Measurements from ENCODE around the gene RAI14. TPM values are rescaled to one million over a fixed set of nuclear protein-coding genes. Genes with fewer than 3 reads are reported as not detected.
"Not testable (repeated sequence)": the region's sequence is repeated elsewhere in the genome, so short reads cannot be mapped to it uniquely, and the experiment has no call there.

Gene RAI14
- total and polyA plus RNA-seq, 4 donors: 19.4 to 214 (median 73.1) TPM

DNA sequence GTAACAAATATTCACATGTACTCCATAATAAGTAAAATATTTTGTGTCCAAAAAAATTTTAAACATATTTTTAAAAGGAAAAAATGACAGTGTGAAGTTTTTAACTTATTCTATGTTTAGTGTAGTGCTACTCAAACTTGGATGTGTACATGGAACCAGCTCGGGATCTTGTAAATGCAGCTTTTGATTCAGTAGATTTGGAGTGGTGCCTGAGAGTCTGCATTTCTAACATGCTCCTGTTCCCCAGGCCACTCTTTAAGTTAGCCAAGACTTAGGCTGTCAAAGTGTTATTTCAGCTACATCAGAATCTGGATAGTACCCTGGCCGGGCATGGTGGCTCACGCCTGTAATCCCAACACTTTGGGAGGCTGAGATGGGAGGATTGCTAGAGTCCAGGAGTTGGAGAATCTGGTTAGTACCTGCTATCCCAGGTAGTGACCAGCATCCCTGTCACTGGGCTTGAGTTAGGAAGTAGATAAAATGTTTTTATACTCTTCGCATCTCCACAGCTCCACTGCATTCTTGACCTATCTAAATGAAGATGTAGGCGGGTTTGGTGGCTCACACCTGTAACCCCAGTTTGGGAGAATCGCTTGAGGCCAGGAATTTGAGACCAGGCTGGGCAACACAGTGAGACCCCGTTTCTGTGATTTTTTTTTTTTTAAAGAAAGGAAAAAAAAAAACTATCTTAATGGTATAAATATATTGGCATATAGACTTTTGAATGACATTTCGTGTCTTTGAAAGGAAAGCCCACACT, 122.1 kb downstream of the RAI14 start:
- H3K36me3 ChIP-seq (ENCODE audit: control insufficient read depth in 1 of 2, insufficient read depth in 2 of 2, low read length in 1 of 2): no peaks in the 10 kb centered on the region
- no peaks in the 10 kb centered on the region for H3K27me3 ChIP-seq (ENCODE audit: control insufficient read depth in 1 of 2, insufficient read depth in 2 of 2, low read length in 1 of 2)
- H3K9me3 ChIP-seq (ENCODE audit: control insufficient read depth, low read length): no peaks in the 10 kb centered on the region
- no peak overlapping the region for H3K27ac ChIP-seq (ENCODE audit: low read depth in 1 of 2, low read length in 2 of 2)
- H3K4me1 ChIP-seq (ENCODE audit: control insufficient read depth in 1 of 2, insufficient read depth in 2 of 2, low read length in 2 of 2): no peaks in the 10 kb centered on the region
- intact Hi-C loops (cut with DNase I): no loop called here
- no peak for ATAC-seq (ENCODE audit: low FRiP score)
- H3K4me3 ChIP-seq (ENCODE audit: low read length in 2 of 2): no peak overlapping the region
- WGBS, 2 donors: 85% methylated on average over 8 of the region's 8 CpGs
- no peak for DNase-seq

DNA sequence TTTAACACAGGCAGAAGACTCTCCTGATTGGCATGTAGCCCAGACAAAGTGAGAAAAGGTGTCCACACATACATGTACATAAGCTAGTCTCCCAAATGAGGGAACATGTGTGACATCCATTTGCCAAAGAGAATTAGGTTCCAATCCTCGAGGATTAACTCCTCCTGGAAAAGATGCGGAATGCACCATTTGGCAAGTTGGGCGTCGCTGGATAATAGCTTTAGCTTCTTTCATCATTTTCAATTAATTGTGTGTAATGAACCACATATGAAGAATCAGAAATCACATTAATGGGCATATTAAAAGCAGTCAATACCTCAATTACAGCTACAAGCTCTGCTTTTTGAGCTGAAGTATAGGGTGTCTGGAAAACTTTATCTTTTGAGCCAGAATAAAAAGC, 127.8 kb downstream of the RAI14 start:
- H3K36me3 ChIP-seq (ENCODE audit: control insufficient read depth in 1 of 2, insufficient read depth in 2 of 2, low read length in 1 of 2); ATAC-seq (ENCODE audit: low FRiP score); H3K27me3 ChIP-seq (ENCODE audit: control insufficient read depth in 1 of 2, insufficient read depth in 2 of 2, low read length in 1 of 2); DNase-seq; H3K27ac ChIP-seq (ENCODE audit: low read depth in 1 of 2, low read length in 2 of 2); intact Hi-C loops (cut with DNase I); H3K4me1 ChIP-seq (ENCODE audit: control insufficient read depth in 1 of 2, insufficient read depth in 2 of 2, low read length in 2 of 2); H3K4me3 ChIP-seq (ENCODE audit: low read length in 2 of 2); H3K9me3 ChIP-seq (ENCODE audit: control insufficient read depth, low read length): not testable (repeated sequence)
- 96% methylated on average over 4 of the region's 4 CpGs for WGBS, 2 donors

DNA sequence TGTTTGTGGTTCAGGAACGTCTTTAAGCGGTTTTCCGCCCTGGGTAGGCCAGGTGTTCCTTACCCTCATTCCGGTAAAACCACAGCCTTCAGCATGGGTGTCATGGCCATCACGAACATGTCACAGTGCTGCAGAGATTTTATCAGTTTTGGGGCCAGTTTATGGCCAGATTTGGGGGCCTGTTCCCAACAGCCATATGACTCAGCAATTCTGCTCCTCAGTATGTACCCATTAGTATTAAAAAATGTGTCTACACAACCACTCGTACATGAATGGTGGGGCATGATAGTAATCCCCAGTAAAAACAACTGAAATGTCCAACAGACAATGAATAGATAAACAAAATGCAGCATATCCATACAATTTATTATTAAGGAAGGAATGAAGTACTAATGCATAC, 130.9 kb downstream of the RAI14 start:
- H3K27me3 ChIP-seq (ENCODE audit: control insufficient read depth in 1 of 2, insufficient read depth in 2 of 2, low read length in 1 of 2): no peaks in the 10 kb centered on the region
- intact Hi-C loops (cut with DNase I): no loop called here
- DNase-seq (no peak), ATAC-seq (ENCODE audit: low FRiP score) (no peak)
- 89 to 96% methylated on average over 6 of the region's 6 CpGs for WGBS, 2 donors
- H3K27ac ChIP-seq (ENCODE audit: low read depth in 1 of 2, low read length in 2 of 2): no peak overlapping the region
- no peaks in the 10 kb centered on the region for H3K4me1 ChIP-seq (ENCODE audit: control insufficient read depth in 1 of 2, insufficient read depth in 2 of 2, low read length in 2 of 2)
- no peak overlapping the region for H3K4me3 ChIP-seq (ENCODE audit: low read length in 2 of 2)
- no peaks in the 10 kb centered on the region for H3K36me3 ChIP-seq (ENCODE audit: control insufficient read depth in 1 of 2, insufficient read depth in 2 of 2, low read length in 1 of 2)
- no peaks in the 10 kb centered on the region for H3K9me3 ChIP-seq (ENCODE audit: control insufficient read depth, low read length)

DNA sequence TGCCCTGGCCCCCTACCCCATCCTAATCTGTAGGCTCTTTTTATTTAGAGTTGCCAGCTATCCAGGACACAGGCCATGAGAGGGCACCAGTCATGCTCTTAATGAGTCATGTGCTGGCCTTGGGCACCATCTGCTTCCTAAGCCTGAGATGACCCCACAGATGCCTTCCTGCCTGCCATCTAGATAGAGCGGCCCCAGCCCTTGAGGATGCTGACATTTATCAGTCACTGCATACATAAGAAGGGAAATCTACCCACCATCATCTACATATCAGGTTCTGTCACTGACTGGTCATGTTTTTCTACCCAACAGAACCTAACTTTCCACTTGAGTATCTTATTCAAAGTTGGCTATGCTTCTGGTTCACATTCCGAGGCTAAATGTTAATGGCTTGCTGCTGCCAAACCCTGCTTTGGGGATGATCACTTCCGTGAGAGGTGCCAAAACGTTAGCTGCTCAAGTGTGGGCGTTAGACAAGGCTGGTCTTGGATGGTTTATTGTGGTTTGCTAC, 132.9 kb downstream of the RAI14 start:
- Histone ChIP-seq H3K4me3 (ENCODE audit: low read length in 2 of 2) (no peak overlapping the region), H3K27me3 (ENCODE audit: control insufficient read depth in 1 of 2, insufficient read depth in 2 of 2, low read length in 1 of 2) (no peaks in the 10 kb centered on the region), H3K27ac (ENCODE audit: low read depth in 1 of 2, low read length in 2 of 2) (peak overlapping the region in 1 of 2 donors; percentile 50), H3K9me3 (ENCODE audit: control insufficient read depth, low read length) (no peaks in the 10 kb centered on the region), H3K4me1 (ENCODE audit: control insufficient read depth in 1 of 2, insufficient read depth in 2 of 2, low read length in 2 of 2) (no peaks in the 10 kb centered on the region), H3K36me3 (ENCODE audit: control insufficient read depth in 1 of 2, insufficient read depth in 2 of 2, low read length in 1 of 2) (no peaks in the 10 kb centered on the region)
- intact Hi-C loops (cut with DNase I): no loop called here
- 10 to 13% methylated on average over 5 of the region's 5 CpGs for WGBS, 2 donors
- ATAC-seq (ENCODE audit: low FRiP score): peak; percentile 77
- peak in 1 of 2 donors; percentile 62 for DNase-seq

DNA sequence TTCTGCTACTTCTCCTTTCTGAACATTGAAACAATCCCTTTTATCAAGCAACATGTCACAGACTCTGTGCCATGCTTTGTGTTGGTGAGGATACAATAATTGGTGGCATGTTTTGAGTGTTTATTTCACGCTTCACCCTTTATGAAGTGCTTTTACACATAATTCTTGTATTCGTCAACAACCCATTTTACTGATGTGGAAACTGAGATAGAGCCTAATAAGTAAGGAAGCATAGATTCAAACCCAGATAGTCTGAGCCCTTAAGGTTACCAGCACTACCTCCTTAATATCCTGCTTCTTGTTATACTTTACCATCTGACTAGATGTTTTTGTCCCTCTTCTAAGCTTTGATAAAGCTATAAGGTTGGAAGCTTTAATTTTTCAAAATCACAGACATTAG, 133.5 kb downstream of the RAI14 start:
- intact Hi-C loops (cut with DNase I): no loop called here
- Histone ChIP-seq H3K9me3 (ENCODE audit: control insufficient read depth, low read length) (no peaks in the 10 kb centered on the region), H3K27me3 (ENCODE audit: control insufficient read depth in 1 of 2, insufficient read depth in 2 of 2, low read length in 1 of 2) (no peaks in the 10 kb centered on the region), H3K36me3 (ENCODE audit: control insufficient read depth in 1 of 2, insufficient read depth in 2 of 2, low read length in 1 of 2) (no peaks in the 10 kb centered on the region), H3K4me3 (ENCODE audit: low read length in 2 of 2) (no peak overlapping the region), H3K4me1 (ENCODE audit: control insufficient read depth in 1 of 2, insufficient read depth in 2 of 2, low read length in 2 of 2) (no peaks in the 10 kb centered on the region), H3K27ac (ENCODE audit: low read depth in 1 of 2, low read length in 2 of 2) (no peak overlapping the region)
- DNase-seq: no peak
- 94 to 96% methylated on average over 2 of the region's 2 CpGs for WGBS, 2 donors
- ATAC-seq (ENCODE audit: low FRiP score): no peak

DNA sequence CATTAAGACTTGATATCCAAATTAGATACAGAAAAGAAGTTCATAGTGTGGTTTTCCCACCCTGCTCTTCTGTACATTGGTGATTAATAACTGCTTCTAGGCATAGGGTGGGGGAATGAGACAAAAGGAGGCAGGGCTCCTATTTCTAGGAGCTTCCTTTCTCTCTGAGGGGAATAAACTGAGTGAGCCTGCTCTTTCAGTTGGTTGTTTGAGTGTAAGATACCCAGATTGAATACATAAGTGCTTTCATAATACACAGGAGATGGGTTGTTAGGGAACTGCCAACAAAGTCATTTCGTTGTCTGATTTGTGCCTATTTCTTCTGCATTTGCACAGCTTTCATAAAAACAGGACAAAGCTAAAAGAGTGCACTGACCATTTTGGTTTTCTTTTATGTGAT, 133.9 kb downstream of the RAI14 start:
- intact Hi-C loops (cut with DNase I): no loop called here
- H3K9me3 ChIP-seq (ENCODE audit: control insufficient read depth, low read length): no peaks in the 10 kb centered on the region
- no peaks in the 10 kb centered on the region for H3K27me3 ChIP-seq (ENCODE audit: control insufficient read depth in 1 of 2, insufficient read depth in 2 of 2, low read length in 1 of 2)
- no peak overlapping the region for H3K4me3 ChIP-seq (ENCODE audit: low read length in 2 of 2)
- no peak overlapping the region for H3K27ac ChIP-seq (ENCODE audit: low read depth in 1 of 2, low read length in 2 of 2)
- WGBS, 2 donors: 16 to 26% methylated on average over 1 of the region's 1 CpG
- no peaks in the 10 kb centered on the region for H3K4me1 ChIP-seq (ENCODE audit: control insufficient read depth in 1 of 2, insufficient read depth in 2 of 2, low read length in 2 of 2)
- ATAC-seq (ENCODE audit: low FRiP score) (peak; percentile 24), DNase-seq (no peak)
- H3K36me3 ChIP-seq (ENCODE audit: control insufficient read depth in 1 of 2, insufficient read depth in 2 of 2, low read length in 1 of 2): no peaks in the 10 kb centered on the region

DNA sequence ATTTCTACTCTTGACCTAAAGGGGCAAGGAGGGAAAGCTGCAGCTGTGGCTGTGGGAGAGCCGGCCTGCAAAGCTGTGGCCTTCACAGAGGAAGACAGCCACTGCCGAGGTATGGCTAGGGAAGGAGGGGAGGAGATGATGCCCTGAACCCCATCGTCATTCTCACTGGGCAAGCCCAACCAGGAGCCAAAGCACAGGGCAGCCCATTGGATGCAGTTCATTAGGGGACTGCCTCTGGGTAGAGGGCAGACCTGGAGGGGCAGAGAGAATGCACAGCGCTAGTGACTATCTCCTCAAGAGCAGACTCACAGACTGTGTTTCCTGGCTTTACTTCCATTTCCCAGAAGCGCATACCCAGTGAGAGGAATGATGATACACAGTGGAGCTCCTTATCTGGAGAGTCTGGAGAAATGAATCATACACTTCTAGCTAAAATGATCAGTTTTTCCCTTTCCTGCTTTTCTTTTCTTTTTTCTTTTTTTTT, 135.7 kb downstream of the RAI14 start:
- peak; percentile 38 for ATAC-seq (ENCODE audit: low FRiP score)
- DNase-seq: no peak

DNA sequence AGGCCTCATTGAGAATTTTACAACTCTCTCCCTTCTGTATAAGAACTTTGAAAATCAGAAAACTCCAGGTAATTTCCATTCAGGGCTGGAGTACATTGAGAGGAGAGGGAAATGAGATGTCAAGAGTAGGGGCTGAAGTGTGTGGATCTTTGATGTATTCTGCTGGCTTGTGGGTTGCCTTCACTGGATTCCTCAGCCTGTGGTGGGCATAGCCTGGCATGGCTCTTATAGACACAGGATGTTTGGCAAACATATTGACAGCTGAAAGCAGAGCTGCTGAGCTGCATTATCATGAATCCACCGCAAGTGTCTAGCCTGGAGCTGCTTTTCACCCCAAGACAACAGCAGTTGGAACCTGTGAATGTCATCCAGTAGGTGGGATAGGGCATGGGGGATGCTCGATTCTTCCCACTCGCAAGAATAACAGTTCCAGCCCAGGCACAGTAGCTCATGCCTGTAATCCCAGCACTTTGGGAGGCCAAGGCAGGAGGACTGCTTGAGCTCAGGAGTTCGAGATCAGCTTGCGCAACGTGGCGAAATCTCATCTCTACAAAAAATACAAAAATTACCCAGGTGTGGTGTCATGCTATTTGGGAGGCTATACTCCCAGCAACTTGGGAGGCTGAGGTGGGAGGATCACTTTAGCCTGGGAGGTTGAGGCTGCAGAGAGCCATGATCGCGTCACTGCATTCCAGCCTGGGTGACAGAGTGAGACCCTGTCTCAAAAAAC, 146.9 kb downstream of the RAI14 start:
- no peak overlapping the region for H3K4me3 ChIP-seq (ENCODE audit: low read length in 2 of 2)
- 88 to 95% methylated on average over 9 of the region's 9 CpGs for WGBS, 2 donors
- no peaks in the 10 kb centered on the region for H3K4me1 ChIP-seq (ENCODE audit: control insufficient read depth in 1 of 2, insufficient read depth in 2 of 2, low read length in 2 of 2)
- H3K36me3 ChIP-seq (ENCODE audit: control insufficient read depth in 1 of 2, insufficient read depth in 2 of 2, low read length in 1 of 2): peaks cover 10 to 15% of the 10 kb centered on the region in 2 donors
- H3K9me3 ChIP-seq (ENCODE audit: control insufficient read depth, low read length): no peaks in the 10 kb centered on the region
- DNase-seq (no peak), ATAC-seq (ENCODE audit: low FRiP score) (no peak)
- H3K27me3 ChIP-seq (ENCODE audit: control insufficient read depth in 1 of 2, insufficient read depth in 2 of 2, low read length in 1 of 2): no peaks in the 10 kb centered on the region
- no peak overlapping the region for H3K27ac ChIP-seq (ENCODE audit: low read depth in 1 of 2, low read length in 2 of 2)
- intact Hi-C loops (cut with DNase I): no loop called here

More for the DNA sequence above, 135.7 kb downstream of the RAI14 start:
- no peaks in the 10 kb centered on the region for H3K27me3 ChIP-seq (ENCODE audit: control insufficient read depth in 1 of 2, insufficient read depth in 2 of 2, low read length in 1 of 2)
- H3K9me3 ChIP-seq (ENCODE audit: control insufficient read depth, low read length): no peaks in the 10 kb centered on the region
- 72 to 78% methylated on average over 5 of the region's 5 CpGs for WGBS, 2 donors
- H3K4me1 ChIP-seq (ENCODE audit: control insufficient read depth in 1 of 2, insufficient read depth in 2 of 2, low read length in 2 of 2): no peaks in the 10 kb centered on the region
- no peak overlapping the region for H3K27ac ChIP-seq (ENCODE audit: low read depth in 1 of 2, low read length in 2 of 2)
- intact Hi-C loops (cut with DNase I): no loop called here
- no peak overlapping the region for H3K4me3 ChIP-seq (ENCODE audit: low read length in 2 of 2)
- no peaks in the 10 kb centered on the region for H3K36me3 ChIP-seq (ENCODE audit: control insufficient read depth in 1 of 2, insufficient read depth in 2 of 2, low read length in 1 of 2)
